Stomach (tissue), 9 donors: ENCODE data around the gene KCNQ5. TPM values are rescaled to one million over a fixed set of nuclear protein-coding genes. Genes with fewer than 3 reads are reported as not detected.
A peak's percentile ranks its signal among the peaks of the same experiment; 100 is the strongest.

Source experiments
- DNase-seq, 2 donors: peaks; one replicate each; pipeline versions ENCODE4 v3.0.0 to v3.0.0-alpha.2; 2013 to 2019
- H3K27ac ChIP-seq, 5 donors: fragments of 200-600 bp in 4 of 5; sonication (generic) in 4 of 5; one replicate each; pipeline ENCODE4 v1.5.1; 2013 to 2019; ENCODE audit warnings: mild to moderate bottlenecking in 1 of 5, moderate library complexity in 1 of 5
- H3K27me3 ChIP-seq, 3 donors: fragments of 200-600 bp; sonication (generic); one replicate each; pipeline ENCODE4 v1.5.1; 2017 to 2019; ENCODE audit warnings: mixed run types in 1 of 3
- H3K36me3 ChIP-seq, 4 donors: fragments of 200-600 bp; sonication (generic); 1 replicate in 3 of 4; 2 replicates in 1 of 4; pipeline ENCODE4 v1.5.1; 2016 to 2019
- H3K4me1 ChIP-seq, 4 donors: fragments of 200-600 bp; sonication (generic); one replicate each; pipeline ENCODE4 v1.5.1; 2016 to 2019
- H3K4me3 ChIP-seq, 4 donors: fragments of 200-600 bp; sonication (generic) in 3 of 4; one replicate each; pipeline ENCODE4 v1.5.1; 2016 to 2019; ENCODE audit warnings: mild to moderate bottlenecking in 1 of 4
- H3K9me3 ChIP-seq, 4 donors: fragments of 200-600 bp; sonication (generic); one replicate each; pipeline ENCODE4 v1.5.1; 2016 to 2019
- EP300 ChIP-seq: sonication (generic); formaldehyde crosslinking; IDR thresholded peaks from one replicate; pipeline ENCODE4 v1.6.1; 2017; ENCODE audit warnings: antibody characterized with exemption
- POLR2A ChIP-seq, 4 donors: fragments of 450-650 bp; IDR thresholded peaks; one replicate each; pipeline ENCODE4 v1.6.1; 2016; ENCODE audit warnings: antibody characterized with exemption in 4 of 4, control low read depth in 2 of 4, mild to moderate bottlenecking in 1 of 4, moderate library complexity in 1 of 4
- POLR2AphosphoS5 ChIP-seq, 3 donors: sonication (generic); formaldehyde crosslinking; IDR thresholded peaks; one replicate each; pipeline ENCODE4 v1.6.1; 2016; ENCODE audit warnings: antibody characterized with exemption in 3 of 3
- WGBS, 5 donors: extraction: QIAGEN DNeasy Blood & Tissue Kit in 3 of 5; methylation state at CpG; one replicate each; pipeline versions ENCODE4 v1.1.5 to v1.1.7; 2013 to 2018; 5-methylcytosine and 5-hydroxymethylcytosine counted together
- intact Hi-C: fragments of 100-400 bp; cut with DNase I; formaldehyde crosslinking; loops from one replicate; pipeline ENCODE4 v1.15.1; 2023; ENCODE audit warnings: low total_unique reads
- polyA plus RNA-seq, 3 donors: library from polyadenylated mRNA; stranded (reverse); fragments of 200-250 nt; gene quantifications; one replicate each; pipeline ENCODE4 v1.2.3, GENCODE V29; 2013
- total RNA-seq, 5 donors: library from RNA; depleted of rRNA; stranded (reverse); fragments of >200 nt; gene quantifications; one replicate each; pipeline versions ENCODE4 v1.1.0 to v1.2.3, GENCODE V29; 2014 to 2016
- TF ChIP-seq, protein P1 (sequence below), 7 experiments: fragments of 450-650 bp in 4 of 7; fragments of 200-600 bp in 3 of 7; sonication (generic) in 3 of 7; IDR thresholded peaks; one replicate each; pipeline ENCODE4 v1.5.1; 2016 to 2019; ENCODE audit warnings: antibody characterized with exemption in 7 of 7, control low read depth in 2 of 7, mild to moderate bottlenecking in 1 of 7
- donor health status: healthy with polysubstance abuse.
- donor health status: Bipolar disorder and iron deficiency.
- donor health status: healthy.

The KCNQ5 gene
- total and polyA plus RNA-seq, 8 donors: 0.12 to 2.8 (median 0.37) TPM; not detected in 2

DNA sequence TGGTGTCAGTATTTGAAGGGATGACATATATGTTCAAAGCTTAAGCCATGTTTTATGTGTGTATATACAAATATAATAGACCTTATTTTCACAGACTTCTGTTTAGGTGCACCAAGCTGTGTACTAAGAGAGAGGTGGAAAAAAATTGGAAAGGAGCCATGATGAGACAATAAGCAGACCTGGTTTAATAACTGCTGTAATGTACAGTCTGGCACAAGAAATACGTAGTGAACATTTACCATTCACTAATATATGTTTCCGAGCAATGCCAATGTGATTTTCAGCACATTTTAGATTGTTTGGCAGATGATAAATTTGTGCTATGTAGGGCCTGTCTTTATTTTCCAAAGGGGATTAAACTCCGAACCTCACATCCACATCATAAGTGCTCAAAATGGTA, 487.1 kb downstream of the KCNQ5 start:
- Histone ChIP-seq H3K27ac (no peak overlapping the region), H3K4me1 (peaks cover 0 to 6% (median 0%) of the 10 kb centered on the region in 4 donors), H3K9me3 (no peaks in the 10 kb centered on the region), H3K4me3 (no peak overlapping the region), H3K36me3 (no peaks in the 10 kb centered on the region), H3K27me3 (no peaks in the 10 kb centered on the region)
- 88 to 92% (median 89%) methylated on average over 3 of the region's 3 CpGs for WGBS, 5 donors
- DNase-seq: peak in 1 of 2 donors; percentile 48
- intact Hi-C loops: no loop called here
- TF ChIP-seq, protein P1, sequence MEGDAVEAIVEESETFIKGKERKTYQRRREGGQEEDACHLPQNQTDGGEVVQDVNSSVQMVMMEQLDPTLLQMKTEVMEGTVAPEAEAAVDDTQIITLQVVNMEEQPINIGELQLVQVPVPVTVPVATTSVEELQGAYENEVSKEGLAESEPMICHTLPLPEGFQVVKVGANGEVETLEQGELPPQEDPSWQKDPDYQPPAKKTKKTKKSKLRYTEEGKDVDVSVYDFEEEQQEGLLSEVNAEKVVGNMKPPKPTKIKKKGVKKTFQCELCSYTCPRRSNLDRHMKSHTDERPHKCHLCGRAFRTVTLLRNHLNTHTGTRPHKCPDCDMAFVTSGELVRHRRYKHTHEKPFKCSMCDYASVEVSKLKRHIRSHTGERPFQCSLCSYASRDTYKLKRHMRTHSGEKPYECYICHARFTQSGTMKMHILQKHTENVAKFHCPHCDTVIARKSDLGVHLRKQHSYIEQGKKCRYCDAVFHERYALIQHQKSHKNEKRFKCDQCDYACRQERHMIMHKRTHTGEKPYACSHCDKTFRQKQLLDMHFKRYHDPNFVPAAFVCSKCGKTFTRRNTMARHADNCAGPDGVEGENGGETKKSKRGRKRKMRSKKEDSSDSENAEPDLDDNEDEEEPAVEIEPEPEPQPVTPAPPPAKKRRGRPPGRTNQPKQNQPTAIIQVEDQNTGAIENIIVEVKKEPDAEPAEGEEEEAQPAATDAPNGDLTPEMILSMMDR (IDR thresholded peaks at IDR 0.05): no peak
- TF ChIP-seq POLR2A (IDR thresholded peaks at IDR 0.05): no peak
- TF ChIP-seq EP300: no peak
- no peak for TF ChIP-seq POLR2AphosphoS5 (IDR thresholded peaks at IDR 0.05)

DNA sequence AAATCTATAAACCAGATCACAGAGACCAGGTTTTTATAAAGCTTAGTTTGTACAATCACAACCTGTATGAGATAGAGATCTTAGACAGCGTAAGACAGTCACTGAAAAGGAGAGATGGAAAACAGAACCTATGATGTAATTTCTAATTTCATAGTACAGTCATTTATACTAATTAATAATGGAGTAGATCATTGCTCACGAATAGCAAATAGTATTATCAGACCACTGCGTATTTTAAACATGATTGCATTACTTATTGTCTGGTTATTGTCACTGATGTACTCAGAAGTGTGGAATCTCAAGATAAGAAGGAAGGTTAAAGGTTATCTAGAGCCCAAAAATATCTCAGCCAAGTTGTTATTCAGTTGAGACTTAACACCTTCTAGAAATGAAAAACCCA, 487.8 kb downstream of the KCNQ5 start:
- 32 to 44% (median 35%) methylated on average over 3 of the region's 3 CpGs for WGBS, 5 donors
- intact Hi-C loops: no loop called here

DNA sequence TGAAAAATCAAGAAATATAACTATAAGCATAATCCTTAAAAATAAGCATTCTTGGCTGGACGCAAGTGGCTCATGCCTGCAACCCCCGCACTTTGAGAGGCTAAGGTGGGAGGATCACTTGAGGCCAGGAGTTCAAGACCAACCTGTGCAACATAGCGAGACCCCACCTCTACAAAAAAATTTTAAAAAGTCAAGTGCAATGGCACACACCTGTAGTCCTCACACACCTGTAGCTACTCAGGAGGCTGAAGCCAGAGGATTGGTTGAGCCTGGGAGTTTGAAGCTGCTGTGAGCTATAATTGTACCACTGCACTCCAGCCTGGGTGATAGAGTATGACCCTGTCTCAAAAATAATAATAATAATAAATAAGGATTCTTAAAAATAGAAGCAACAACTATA, 494.5 kb downstream of the KCNQ5 start:
- Histone ChIP-seq H3K27me3 (no peaks in the 10 kb centered on the region), H3K27ac (no peak overlapping the region), H3K36me3 (no peaks in the 10 kb centered on the region), H3K4me1 (no peaks in the 10 kb centered on the region), H3K4me3 (no peak overlapping the region), H3K9me3 (no peaks in the 10 kb centered on the region)
- no peak for DNase-seq
- WGBS, 5 donors: 94 to 98% (median 96%) methylated on average over 3 of the region's 3 CpGs
- TF ChIP-seq POLR2AphosphoS5 (IDR thresholded peaks at IDR 0.05): no peak
- no peak for TF ChIP-seq EP300
- TF ChIP-seq, protein P1 (IDR thresholded peaks at IDR 0.05): no peak
- no peak for TF ChIP-seq POLR2A (IDR thresholded peaks at IDR 0.05)
- intact Hi-C loops: no loop called here

More for the DNA sequence above, 487.8 kb downstream of the KCNQ5 start:
- peaks cover 0 to 4% (median 0%) of the 10 kb centered on the region in 4 donors for H3K4me1 ChIP-seq
- H3K9me3 ChIP-seq: no peaks in the 10 kb centered on the region
- TF ChIP-seq, protein P1 (IDR thresholded peaks at IDR 0.05): no peak
- TF ChIP-seq POLR2A (IDR thresholded peaks at IDR 0.05) (no peak), EP300 (no peak), POLR2AphosphoS5 (IDR thresholded peaks at IDR 0.05) (no peak)
- H3K4me3 ChIP-seq: no peak overlapping the region
- no peaks in the 10 kb centered on the region for H3K36me3 ChIP-seq
- no peak overlapping the region for H3K27ac ChIP-seq
- H3K27me3 ChIP-seq: no peaks in the 10 kb centered on the region
- DNase-seq: no peak

DNA sequence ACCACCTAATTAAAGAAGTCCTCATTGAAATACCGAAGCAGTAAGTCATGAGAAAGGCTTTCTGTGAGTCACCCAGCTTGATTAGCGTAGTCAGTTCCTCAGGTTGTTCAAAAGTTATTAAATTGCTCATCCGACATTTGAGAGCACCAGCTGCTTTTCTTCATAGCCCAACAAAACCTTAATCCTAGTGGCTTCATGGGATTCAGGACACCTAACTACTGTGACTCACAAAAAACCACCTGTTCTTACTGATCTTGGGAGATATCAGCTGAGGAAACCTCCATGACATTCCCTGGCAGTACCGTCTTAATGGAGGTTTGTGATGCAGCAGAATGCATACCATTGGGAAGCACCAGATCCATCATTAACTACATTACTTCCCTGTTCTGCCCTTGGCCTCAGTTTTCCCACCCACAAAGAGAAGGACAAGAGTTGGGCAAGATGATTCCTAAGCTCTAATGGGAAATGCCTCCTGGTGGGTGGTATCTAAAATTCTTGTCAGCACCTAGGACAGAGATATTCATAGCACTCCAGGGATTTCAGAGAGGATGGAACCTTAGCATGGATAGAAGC, 499.6 kb downstream of the KCNQ5 start:
- Histone ChIP-seq H3K4me1 (no peaks in the 10 kb centered on the region), H3K36me3 (no peaks in the 10 kb centered on the region), H3K9me3 (no peaks in the 10 kb centered on the region), H3K4me3 (no peak overlapping the region), H3K27ac (no peak overlapping the region), H3K27me3 (no peaks in the 10 kb centered on the region)
- DNase-seq: no peak
- no peak for TF ChIP-seq POLR2A (IDR thresholded peaks at IDR 0.05)
- no peak for TF ChIP-seq EP300
- no peak for TF ChIP-seq POLR2AphosphoS5 (IDR thresholded peaks at IDR 0.05)
- TF ChIP-seq, protein P1 (IDR thresholded peaks at IDR 0.05): no peak
- 88 to 98% (median 93%) methylated on average over 4 of the region's 4 CpGs for WGBS, 5 donors
- intact Hi-C loops: loop anchor here (10.0 kb wide), 1 partner anchor 707 kb away; no protein-coding TSS in a partner anchor
